Measurements from ENCODE around the gene DGKI.

The DGKI gene

GRCh38 chr7:137590071-137590755 lies 256.6 kb downstream of the DGKI start:
- DNase-seq, result no peak

- no peak for DNase-seq
Observed at GRCh38 chr7:137587326-137587725, 259.4 kb downstream of the DGKI start.

GRCh38 chr7:137585591-137585990 lies 261.2 kb downstream of the DGKI start:
- DNase-seq, result no peak

- no peak for DNase-seq
Observed at GRCh38 chr7:137583172-137583571, 263.6 kb downstream of the DGKI start.

- no peak for DNase-seq
Observed at GRCh38 chr7:137579913-137580640, 266.7 kb downstream of the DGKI start.

GRCh38 chr7:137578541-137578940 lies 268.2 kb downstream of the DGKI start:
- no peak for DNase-seq

GRCh38 chr7:137577184-137577583 lies 269.6 kb downstream of the DGKI start:
- DNase-seq, result no peak

- DNase-seq, result no peak
Observed at GRCh38 chr7:137576481-137576880, 270.3 kb downstream of the DGKI start.

- DNase-seq, result no peak
Observed at GRCh38 chr7:137574812-137575211, 272.0 kb downstream of the DGKI start.

GRCh38 chr7:137572056-137572784 lies 274.6 kb downstream of the DGKI start:
- peak in 1 of 2 experiments; percentile 24 for DNase-seq

GRCh38 chr7:137564677-137565076 lies 282.1 kb downstream of the DGKI start:
- no peak for DNase-seq

GRCh38 chr7:137563981-137564380 lies 282.8 kb downstream of the DGKI start:
- DNase-seq, result no peak

GRCh38 chr7:137547485-137547884 lies 299.3 kb downstream of the DGKI start:
- DNase-seq, result no peak

GRCh38 chr7:137546671-137547070 lies 300.1 kb downstream of the DGKI start:
- no peak for DNase-seq

- DNase-seq, result no peak
Observed at GRCh38 chr7:137546009-137546408, 300.8 kb downstream of the DGKI start.

- DNase-seq, result no peak
Observed at GRCh38 chr7:137545059-137545716, 301.6 kb downstream of the DGKI start.

- DNase-seq, result no peak
Observed at GRCh38 chr7:137544453-137545058, 302.2 kb downstream of the DGKI start.

GRCh38 chr7:137539111-137539715 lies 307.6 kb downstream of the DGKI start:
- no peak for DNase-seq

GRCh38 chr7:137538361-137538762 lies 308.4 kb downstream of the DGKI start:
- no peak for DNase-seq

- no peak for DNase-seq
Observed at GRCh38 chr7:137535579-137535978, 311.2 kb downstream of the DGKI start.

- no peak for DNase-seq
Observed at GRCh38 chr7:137531671-137532070, 315.1 kb downstream of the DGKI start.

- DNase-seq, result no peak
Observed at GRCh38 chr7:137527634-137528033, 319.1 kb downstream of the DGKI start.
